SIG-M5 (cell line): ENCODE measurements around the gene MYPOP.
A peak's percentile ranks its signal among the peaks of the same experiment; 100 is the strongest.
"Not testable (repeated sequence)": the region's sequence is repeated elsewhere in the genome, so short reads cannot be mapped to it uniquely, and the experiment has no call there.

ENCODE experiments used
- DNase-seq: peaks from one replicate; lab custom pipeline; 2025; lab: John Stamatoyannopoulos, UW

Gene MYPOP

DNA sequence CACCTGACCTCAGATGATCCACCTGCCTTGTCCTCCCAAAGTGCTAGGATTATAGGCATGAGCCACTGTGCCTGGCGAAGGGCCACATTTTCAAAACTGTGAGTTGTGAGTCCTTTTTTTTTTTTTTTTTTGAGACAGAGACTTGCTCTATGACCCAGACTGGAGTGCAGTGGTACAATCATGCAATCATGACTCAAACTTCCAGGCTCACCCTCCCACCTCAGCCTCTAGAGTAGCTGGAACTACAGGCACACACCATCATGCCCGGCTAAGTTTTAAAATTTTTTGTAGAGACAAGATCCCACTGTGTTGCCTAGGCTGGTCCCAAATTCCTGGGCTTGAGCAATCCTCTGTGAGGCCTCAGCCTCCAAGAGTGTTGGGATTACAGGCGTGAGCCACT lies 3.8 kb upstream of the MYPOP start:
- no peak for DNase-seq

- no peak for DNase-seq
Observed at GRCh38 chr19:45905011-45905410, 2.6 kb upstream of the MYPOP start.

GRCh38 chr19:45902651-45903625 lies 525 bp upstream of the MYPOP start:
- DNase-seq = peak; percentile 48

- no peak for DNase-seq
Observed at GRCh38 chr19:45901432-45901911, 941 bp downstream of the MYPOP start.

GRCh38 chr19:45900738-45901431 lies 1.5 kb downstream of the MYPOP start:
- no peak for DNase-seq

GRCh38 chr19:45899919-45900589 lies 2.4 kb downstream of the MYPOP start:
- no peak for DNase-seq

- DNase-seq = no peak
Observed at GRCh38 chr19:45899253-45899652, 3.2 kb downstream of the MYPOP start.

DNA sequence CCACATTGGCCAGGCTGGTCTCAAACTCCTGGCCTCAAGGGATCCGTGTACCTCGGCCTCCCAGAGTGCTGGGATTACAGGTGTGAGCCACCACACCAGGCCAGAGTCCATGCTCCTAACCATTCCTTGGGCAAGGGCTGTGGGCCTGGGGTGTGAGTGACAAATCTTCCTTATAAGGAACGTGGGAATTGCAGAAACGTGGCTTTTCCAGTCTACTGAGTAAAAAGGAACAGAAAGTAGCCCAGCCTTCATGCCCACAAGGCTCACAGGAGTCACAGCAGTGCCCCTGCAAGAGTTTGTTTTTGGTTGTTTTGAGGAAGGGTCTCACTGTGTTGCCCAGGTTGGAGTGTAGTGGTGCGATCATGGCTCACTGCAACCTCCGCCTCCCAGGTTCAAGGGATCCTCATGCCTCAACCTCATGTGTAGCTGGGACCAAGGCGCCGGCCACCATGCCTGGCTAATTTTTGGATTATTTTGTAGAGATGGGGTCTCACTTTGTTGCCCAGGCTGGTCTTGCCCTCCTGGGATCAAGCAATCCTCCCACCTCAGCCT lies 5.1 kb downstream of the MYPOP start:
- DNase-seq = no peak

- not testable (repeated sequence) for DNase-seq
Observed at GRCh38 chr19:45895983-45896599, 6.3 kb downstream of the MYPOP start.

DNA sequence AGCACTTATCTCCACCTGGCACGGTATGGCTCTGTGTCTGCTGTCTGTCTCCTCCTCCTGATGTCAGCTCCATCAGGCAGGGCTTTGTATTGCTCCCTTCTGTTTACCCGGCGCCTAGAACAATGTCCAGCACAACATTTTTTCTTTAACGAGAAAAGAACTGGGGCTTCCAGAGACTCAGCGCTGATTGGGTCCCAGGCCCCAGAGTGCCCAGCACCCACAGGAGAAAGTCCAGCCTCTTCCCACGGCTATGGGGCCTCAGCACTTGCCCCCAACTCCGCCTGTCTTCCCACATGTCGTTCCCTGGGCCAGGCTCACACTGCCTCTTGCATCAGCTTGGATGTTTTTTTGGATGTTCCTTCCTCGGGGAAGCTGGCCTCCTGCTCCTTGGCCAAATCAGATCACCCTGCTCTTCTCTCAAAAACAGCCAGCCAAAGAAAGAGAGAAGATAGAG lies 6.9 kb downstream of the MYPOP start:
- DNase-seq = no peak

DNA sequence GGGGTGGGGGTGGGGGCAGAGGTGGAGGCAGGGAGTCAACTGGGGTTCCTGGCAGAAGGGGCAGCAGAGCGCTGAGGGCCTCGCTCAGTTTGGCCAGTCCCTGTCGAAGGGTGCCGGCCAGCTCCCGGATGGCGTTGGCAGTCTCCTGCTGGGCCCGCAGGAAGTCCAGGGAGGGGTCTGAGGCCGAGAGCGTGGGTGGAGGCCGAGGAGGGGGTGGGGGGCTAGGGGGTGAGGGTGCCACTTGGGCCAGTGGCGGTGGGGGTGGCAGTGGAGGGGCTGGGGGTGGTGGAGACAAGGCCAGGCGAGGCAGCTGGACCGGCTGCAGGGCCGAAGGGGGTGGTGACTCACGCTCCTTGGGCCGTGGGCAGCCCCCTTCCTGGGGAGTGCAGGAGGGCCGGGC lies 11.5 kb downstream of the MYPOP start:
- DNase-seq = no peak

- DNase-seq = no peak
Observed at GRCh38 chr19:45889210-45889885, 13.1 kb downstream of the MYPOP start.

- no peak for DNase-seq
Observed at GRCh38 chr19:45887200-45887710, 15.2 kb downstream of the MYPOP start.

GRCh38 chr19:45886427-45887199 lies 15.8 kb downstream of the MYPOP start:
- DNase-seq = peak; percentile 59

- peak; percentile 42 for DNase-seq
Observed at GRCh38 chr19:45885556-45886426, 16.6 kb downstream of the MYPOP start, which contains the start of gene IRF2BP1. TSS of gene IRF2BP1 (minus strand) at chr19:45886141. CDS start at chr19:45885774, 367 bp downstream.

DNA sequence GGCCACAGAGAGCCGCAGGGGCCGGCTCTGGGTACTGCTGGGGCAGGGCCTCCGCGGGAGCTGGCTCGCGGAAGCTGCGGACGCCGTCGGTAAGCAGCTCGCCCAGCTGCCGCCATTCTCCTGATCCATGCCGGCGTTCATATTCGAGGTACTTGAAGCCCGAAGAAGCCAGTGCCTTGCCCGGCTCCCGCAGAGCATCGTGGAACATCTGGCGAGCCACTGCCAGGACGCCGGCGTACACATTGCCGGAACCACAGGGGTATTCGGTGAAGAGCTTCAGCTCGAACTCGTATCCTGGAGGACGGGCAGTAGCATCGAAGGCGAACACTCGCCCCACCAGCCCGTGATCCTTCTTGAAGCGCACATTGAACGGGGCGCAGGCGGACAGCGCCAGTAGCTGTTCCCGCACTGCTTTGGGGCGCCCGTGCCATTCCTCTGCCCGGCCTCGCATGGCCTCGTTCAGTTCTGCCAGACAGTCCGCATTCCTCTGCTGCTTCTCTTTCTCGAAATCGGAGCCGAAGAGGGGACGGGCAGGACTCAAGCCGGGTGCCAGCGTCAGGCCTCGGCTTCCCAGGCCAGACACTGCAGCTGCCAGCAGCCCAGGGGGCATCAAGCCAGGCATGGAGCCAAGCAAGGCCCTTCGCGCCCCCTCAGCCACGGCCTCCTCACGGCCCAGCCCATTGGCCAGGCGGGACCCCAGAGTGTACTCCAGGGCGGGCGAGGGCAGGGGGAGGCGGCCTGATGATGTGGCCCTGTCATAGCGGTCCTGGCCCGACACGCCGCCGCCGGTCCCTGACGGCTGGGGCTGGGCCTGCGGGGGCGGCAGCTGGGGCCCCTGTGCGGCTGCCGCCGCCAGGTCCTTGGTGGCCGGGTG lies 17.5 kb downstream of the MYPOP start:
- DNase-seq = no peak

DNA sequence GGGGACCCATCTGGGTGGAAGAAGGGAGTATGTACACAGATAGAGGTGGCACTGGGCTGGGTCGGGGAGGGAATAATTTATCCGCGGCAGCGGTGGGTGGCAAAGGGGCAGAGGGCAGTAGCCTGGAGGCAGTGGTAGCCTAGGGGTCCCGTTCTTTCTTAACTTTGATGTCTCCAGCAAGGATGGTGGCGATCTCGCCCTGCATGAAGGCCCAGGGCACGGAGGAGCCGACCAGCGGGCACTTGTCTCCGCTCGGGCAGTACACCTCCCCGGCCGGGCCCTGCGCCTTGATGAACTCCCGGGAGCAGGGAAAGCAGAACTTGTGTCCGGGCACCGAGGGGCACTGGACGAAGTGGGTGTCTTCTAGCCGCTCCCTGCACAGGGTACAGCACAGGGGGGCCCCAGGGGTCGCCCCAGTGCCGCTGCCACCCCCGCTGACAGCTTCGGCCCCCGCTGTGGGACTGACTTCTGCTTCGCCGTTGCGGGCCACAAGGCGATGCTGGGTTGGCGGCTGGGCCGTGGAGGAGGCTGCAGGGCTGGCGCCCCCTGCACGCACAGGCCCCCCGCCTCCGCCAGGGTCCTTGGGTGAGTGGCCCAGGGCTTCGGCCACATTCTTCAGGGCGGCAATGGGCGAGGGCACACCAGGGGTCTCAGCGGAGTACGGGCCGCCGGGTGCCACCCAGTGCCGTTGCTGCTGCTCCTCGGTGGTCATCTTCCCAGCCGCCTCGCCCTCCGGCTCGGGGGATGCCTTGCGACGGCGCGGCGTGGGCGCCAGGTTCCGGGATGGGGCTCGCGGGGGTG lies 18.3 kb downstream of the MYPOP start:
- DNase-seq = no peak
